ENCODE data around the gene PYGB. TPM values are rescaled to one million over a fixed set of nuclear protein-coding genes. Genes with fewer than 3 reads are reported as not detected.

Gene PYGB
- total RNA-seq, 1 donor from 2014 or later = 72.1 TPM

- no peak for DNase-seq
Observed at GRCh38 chr20:25283221-25283951, 35.5 kb downstream of the PYGB start.

- no peak for DNase-seq
Observed at GRCh38 chr20:25284131-25284601, 36.3 kb downstream of the PYGB start.

- no peak for DNase-seq
Observed at GRCh38 chr20:25285091-25285647, 37.3 kb downstream of the PYGB start.

- no peak for DNase-seq
Observed at GRCh38 chr20:25285856-25286798, 38.2 kb downstream of the PYGB start.

DNA sequence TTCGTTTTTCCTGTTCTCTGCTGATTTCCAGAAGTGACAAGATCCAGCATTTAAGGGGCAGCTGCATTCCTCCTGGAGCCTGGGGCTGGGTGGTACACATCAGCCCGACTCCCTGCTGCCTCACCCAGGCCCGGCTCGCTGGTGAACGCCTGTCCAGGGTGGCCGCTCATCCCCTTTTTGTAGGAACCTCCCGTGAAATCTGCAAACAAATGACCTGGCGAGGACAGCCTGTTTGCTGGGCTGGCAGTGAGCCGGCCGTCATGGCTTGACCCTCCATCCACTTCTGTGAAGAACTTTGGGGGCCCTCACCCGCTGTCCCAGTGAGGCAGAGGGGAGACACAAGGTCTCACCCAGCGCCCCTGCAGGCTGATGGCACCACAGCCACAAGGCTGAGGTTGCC is 39.0 kb downstream of the PYGB start:
- DNase-seq = no peak

DNA sequence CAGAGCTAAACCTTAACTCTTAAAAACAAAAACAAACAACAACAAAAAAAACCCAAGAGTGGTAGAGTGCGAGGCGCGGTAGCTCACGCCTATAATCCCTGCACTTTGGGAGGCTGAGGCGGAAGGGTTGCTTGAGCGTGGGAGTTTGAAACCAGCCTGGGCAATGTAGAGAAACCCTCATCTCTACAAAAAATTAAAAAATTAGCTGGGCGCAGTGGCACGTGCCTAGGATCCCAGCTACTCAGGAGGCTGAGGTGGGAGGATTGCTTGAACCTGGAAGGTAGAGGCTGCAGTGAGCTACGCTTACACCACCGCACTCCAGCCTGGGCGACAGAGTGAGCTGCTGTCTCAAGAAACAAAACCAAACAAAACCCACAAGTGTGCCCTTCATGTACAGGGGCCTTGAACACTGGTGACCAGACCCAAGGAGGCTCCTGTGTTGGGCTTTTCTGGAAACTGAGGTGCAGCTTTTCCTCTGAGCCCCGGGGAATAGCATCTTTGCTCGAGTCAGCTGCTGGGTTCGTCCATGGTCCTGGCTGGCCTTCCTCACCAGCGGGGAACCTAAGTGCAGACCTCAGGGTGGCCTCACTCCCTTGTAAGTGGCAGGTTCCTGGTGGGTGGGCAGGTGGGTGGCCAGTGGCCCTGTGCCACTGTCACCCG is 39.9 kb downstream of the PYGB start:
- no peak for DNase-seq

- no peak for DNase-seq
Observed at GRCh38 chr20:25288291-25289181, 40.7 kb downstream of the PYGB start.

DNA sequence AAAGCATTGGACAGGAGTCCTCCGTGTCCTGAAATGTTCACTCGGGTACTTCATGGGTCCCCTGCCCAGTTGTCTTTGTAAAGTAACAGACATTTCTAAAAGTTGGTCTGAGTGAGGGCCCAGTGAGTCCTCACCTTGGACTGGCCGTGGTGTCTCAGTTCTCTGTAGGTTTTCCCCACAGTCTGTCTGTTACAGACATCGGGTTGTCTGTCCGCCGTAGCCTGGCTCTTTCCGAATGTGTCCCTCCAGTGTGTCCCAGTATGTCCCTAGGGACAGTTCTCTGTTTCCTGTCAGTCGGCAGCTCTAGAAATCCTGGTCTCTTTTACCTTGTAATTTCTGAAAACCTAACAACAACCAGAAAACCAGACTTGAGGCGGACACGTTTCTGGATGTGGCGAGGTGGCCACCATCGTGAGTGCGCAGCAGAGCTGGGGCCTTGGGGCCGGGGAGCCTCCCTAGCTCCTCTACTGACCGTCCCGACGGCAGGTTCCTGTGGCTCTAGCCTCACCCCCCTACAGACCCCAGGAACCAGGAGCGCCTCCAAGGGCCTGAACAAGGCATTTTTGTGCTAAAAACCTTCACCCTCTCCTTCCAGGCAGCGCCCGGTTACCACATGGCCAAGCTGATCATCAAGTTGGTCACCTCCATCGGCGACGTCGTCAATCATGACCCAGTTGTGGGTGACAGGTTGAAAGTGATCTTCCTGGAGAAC is 42.2 kb downstream of the PYGB start:
- no peak for DNase-seq

DNA sequence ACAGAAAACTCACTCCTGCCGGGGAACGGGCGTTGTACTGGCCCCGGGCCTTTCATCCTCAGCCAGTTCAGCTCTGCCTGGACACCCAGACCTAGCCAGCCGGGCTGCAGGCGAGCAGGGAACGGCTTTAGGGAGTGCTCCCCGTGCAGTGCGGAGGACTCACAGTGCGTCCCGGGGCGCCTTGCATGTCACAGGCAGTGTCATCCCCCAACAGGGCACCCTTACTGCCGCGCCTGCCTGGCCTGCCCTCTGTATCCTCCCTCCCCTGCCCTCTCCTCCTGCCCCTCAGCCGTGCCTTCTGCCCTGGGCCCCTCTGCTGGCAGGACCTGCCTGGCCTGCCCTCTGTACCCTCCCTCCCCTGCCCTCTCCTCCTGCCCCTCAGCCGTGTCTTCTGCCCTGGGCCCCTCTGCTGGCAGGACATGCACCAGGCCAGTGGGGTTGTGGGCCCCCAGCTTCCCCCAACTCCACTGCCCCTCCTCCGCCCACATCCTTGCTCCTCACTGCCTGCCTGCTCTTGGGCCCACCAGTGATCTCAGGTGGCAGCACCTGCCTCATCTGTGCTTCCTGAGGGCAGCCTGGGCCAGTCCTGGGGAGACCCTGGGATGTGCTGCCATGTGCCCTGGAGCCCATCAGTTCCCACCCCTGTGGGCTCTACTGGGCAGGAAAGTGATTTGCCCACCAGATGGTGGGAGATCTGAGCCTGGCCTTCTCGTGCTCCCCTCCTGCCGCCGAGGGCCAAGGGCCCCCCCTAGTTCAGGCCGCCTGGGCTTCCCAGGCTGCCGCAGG is 43.0 kb downstream of the PYGB start:
- no peak for DNase-seq

DNA sequence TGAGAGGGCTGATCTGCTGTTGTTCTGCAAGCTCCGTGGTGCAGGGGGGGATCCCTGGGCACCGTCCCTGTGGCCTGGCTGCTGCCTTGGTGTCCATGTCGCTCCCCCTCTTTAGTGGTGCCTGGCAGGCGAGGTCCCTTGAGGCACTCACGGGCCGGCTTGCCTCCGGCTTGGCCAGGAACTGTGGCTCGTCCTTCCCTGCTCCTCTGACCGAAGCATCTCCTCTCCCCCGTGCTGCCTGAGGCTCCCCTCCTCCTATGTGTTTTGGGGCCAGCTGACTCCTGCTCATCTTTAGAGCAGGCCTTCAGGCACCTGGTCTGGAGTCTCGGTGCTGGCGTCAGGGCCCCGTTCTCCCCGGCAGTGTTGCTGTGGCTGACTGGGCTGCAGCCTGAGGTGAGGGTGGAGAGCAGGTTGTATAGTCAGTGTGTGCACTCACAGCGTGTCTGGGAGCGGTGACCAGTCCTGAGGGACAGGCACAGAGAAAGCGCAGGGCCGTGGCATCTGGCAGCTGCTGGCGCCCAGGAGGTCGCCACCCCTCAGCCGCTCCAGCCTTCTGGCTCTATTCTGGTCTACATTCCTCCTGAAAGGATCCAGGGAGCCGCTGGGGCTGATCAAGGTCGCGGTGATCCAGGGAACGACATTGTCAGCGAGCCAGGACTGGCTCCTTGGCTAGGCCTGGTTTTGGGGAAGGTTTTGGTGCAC is 43.7 kb downstream of the PYGB start:
- no peak for DNase-seq

DNA sequence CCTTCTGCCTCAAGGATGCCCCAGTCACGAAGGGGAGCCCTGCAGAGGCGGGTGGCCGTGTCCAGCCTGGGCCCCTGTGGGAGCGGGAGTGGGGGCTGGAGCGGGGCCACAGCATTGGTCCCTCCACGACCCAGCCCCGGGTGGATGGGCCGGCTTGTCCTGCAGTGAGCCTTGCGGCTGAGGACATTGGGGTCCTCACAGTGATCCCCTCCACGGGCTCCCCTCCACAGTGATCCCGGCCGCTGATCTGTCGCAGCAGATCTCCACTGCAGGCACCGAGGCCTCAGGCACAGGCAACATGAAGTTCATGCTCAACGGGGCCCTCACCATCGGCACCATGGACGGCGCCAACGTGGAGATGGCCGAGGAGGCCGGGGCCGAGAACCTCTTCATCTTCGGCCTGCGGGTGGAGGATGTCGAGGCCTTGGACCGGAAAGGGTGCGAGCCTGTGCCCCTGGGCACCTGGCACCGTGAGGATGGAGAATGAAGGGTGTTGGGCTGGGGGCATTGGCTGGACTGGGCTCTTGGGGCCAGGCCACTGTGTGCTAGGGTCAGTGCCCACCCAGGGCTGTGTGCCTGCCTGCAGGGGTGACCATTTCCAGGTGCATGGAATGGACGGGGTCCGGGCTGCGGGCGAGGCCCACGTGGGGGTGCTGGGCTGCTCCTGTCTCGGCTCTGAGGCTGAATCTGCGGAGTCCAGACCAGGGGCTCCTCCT is 44.4 kb downstream of the PYGB start:
- DNase-seq = no peak

DNA sequence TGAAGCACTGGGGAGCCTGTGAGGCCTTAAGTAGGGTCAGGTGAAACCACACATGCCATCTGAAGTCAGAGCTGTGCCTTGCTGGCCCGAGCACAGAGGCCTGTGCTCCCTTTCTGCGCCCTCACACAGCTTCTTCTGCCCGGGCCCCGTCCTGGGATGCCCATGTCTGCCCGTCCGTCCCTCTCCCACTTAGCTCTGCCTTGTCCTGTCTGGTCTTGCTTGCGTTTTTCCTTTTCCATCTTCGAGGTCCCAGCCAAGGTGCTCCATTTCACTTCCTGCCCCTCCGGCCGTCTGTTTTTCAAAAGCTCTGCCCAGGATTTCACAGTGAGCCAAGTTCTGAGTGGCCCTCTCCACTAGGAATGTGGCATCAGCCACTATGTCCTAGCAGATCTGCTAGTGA is 45.6 kb downstream of the PYGB start:
- DNase-seq = no peak

GRCh38 chr20:25293910-25294458 is 46.1 kb downstream of the PYGB start:
- DNase-seq = no peak

- DNase-seq = peak; percentile 30
Observed at GRCh38 chr20:25294459-25295385, 46.8 kb downstream of the PYGB start.

DNA sequence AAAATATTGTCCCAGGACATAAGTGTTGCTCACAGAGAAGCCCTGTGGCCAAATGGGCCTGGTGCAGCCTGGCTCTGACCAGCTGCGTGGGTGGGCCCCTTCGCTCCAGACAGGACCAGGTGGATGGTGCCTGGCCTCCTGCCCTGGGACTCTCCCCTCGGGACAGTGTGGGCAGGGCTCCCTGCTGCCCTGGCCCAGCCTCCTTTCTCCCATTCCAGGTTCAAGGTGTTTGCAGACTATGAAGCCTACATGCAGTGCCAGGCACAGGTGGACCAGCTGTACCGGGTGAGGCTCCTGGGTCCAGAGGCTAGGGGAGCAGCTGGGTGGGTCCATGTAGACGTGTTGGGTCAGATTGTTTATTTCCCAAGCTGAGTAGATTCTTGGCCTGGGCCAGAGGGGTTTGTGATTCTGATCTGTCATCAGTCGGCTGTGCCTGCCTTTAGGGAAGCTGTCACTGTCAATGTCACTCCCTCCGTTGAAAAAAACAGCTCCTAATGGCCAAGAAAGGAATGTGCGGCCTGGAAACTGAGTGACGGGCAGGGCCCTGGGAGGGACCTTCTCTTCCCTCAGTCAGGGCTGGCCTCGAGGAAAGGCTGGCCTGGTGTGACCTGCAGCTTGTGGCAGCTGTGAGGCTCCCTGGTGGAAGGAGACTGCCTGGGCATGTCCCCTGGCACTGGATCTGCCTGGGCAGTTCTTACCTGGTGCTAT is 47.7 kb downstream of the PYGB start:
- DNase-seq = no peak

All from occipital lobe (tissue), 2 donors.